Measurements from ENCODE around the gene CCN6.
"Not testable (repeated sequence)": the region's sequence is repeated elsewhere in the genome, so short reads cannot be mapped to it uniquely, and the experiment has no call there.

Gene CCN6

DNA sequence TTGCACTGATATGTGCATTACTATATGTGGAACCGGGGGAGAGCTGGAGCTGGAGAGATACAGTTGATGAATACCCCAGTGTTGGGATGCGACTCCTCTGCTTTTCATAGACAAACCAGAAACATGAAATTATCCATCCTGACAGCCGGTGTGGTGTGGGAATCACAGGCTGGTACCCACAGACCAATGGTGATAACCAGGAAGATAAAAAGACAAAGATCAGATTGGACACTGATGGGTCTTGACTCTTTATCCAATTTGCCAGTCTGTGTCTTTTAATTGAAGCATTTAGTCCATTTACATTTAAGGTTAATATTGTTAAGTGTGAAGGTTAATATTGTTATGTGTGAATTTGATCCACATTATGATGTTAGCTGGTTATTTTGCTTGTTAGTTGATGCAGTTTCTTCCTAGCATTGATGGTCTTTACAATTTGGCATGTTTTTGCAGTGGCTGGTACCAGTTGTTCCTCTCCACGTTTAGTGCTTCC, 2.6 kb upstream of the CCN6 start:
- DNase-seq (ENCODE audit: low read depth) = not testable (repeated sequence)

DNA sequence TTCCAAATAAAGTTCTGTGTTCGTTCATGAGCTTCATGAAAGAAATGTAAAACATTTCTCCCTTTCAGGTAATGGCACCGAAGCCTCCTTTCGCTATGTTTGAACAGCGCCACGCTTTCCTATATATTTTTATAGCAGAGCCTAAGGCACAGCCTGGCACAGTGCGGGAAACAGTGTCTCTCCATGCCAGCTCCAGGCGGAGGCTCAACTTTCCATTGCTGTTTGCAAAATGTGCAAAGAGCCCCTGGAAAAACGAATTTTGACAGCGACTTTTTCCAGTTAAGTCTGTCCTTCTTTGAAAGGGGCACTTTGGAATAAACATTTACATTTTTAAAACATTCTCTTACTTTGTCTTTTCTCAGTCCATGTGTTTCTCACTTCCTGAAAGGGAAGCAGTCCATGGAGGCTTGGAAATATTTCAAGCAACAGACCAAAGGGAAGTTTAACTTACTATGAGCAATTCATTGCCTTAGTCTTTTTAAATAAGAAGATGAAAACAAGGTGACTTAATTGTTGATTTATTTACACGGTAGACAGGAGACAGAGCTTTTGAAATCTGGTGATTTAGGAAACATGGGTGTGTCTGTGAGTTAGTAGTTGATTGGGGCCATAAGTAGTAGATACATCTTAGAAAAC, 769 bp downstream of the CCN6 start:
- no peak for DNase-seq (ENCODE audit: low read depth)

DNA sequence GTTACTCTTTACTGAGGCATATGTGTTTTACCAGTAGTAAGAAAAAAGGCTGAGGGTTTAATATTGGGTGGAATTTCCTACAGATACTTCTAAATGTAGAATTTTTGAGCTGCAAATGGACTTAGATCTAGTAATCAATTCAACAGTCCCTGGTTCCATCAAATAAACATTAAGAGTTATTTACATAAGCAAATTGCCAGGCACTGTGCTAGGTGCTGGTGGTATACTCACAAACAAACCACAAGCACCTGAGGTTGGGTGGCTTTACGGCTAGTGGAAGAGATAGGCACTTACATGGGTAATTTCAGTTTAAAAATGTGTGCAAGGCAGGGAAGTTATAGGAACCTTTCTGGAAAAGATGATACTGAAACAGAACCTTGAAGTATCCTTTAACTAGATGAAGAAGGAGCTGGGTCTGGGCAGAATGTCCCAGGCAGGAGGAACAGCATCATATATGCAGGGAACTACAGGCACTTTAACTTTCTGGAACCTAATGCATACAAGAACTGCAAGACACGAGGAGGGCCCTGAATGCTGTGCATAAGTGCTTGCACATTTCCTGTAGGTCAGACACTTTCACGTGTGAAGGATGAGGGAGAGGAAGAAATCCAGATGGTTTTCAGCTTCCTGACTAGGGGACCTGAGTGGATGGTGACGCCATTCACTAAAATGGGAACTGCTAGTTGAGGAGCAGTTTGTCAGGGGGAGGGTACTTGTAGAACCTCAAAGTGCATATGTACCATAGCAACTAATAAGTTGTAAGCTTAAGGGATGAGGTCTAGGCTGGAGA, 4.5 kb downstream of the CCN6 start:
- DNase-seq (ENCODE audit: low read depth) = no peak

- DNase-seq (ENCODE audit: low read depth) = no peak
Observed at GRCh38 chr6:112061605-112062004, 7.7 kb downstream of the CCN6 start.

DNA sequence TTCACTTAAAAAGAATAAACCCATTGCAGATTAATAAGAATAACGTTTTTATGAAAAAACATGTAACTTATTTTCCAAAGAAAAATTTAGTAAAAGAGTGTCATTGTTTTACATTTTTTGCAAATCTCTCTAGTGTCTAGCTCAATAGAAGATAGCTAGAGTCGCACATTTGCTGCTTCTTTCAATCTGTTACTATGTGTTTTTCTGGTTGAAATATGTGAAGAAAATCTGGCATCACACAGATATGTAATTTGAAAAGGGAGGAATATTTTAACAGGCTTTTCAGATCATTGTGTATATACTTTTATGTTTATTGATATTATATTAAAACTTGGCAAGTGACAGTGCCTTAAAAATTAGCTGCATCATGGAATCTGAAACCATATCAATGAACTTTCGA, 9.1 kb downstream of the CCN6 start:
- DNase-seq (ENCODE audit: low read depth) = no peak

DNA sequence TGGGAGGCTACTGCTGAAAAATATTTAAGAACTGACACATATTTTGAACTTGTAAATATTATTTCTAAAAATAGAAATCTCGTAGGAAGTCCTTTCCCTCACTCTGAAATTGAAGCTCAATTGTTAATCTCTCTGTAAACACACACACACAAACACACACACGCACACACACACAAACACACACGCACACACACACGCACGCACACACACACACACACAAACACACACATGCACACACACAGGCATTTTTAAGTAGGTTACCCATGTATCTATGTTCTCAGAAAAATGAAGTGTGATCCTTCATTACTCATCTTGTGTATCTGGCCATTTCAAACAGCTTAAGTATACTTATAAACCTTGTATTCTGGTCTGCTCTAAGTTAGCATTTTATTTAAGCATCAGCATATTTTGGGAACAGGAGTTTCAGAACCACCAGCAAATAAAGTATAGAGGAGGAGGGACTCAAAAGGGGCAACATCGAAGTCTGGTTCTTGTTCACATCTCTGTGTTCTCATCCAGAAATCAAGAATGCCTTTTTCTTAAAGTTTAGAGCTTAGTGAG, 11.6 kb downstream of the CCN6 start:
- DNase-seq (ENCODE audit: low read depth) = no peak

DNA sequence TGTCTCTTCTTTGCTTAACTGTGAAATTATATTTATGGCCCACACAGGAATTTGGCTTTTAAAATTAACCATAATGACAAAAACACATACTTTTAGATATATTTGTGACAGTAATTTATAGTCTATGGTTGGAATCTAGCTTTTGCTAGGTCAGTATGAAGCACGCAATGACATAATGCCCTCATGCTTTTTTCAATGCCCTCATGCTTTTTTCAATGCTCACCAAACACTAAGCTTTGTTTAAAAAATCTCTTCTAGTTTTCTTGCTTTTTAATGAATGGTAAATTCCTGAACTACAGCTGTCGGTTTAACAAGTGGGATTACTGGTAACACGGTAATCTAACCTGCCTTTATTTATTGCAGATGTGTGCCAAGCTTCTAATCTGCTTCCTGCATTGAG, 12.7 kb downstream of the CCN6 start:
- no peak for DNase-seq (ENCODE audit: low read depth)

DNA sequence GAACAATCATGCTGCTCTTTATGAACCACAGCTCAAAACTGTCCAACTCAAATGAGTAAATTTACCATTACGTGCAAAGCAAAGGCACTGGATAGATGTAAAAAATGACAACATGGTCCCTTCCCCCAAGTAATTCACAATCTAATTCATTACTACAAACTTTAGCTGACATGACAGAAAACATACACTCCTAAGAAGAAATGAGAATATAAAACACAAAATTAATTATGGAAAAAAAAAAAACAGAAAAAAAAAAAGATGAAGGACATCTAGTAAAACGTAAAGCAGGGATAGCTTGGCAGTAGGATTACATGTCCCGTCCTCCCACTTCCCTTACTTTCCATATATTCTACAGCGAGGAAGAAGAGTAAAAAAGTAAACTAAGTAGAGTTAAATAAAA, 27.7 kb downstream of the CCN6 start:
- no peak for DNase-seq (ENCODE audit: low read depth)

DNA sequence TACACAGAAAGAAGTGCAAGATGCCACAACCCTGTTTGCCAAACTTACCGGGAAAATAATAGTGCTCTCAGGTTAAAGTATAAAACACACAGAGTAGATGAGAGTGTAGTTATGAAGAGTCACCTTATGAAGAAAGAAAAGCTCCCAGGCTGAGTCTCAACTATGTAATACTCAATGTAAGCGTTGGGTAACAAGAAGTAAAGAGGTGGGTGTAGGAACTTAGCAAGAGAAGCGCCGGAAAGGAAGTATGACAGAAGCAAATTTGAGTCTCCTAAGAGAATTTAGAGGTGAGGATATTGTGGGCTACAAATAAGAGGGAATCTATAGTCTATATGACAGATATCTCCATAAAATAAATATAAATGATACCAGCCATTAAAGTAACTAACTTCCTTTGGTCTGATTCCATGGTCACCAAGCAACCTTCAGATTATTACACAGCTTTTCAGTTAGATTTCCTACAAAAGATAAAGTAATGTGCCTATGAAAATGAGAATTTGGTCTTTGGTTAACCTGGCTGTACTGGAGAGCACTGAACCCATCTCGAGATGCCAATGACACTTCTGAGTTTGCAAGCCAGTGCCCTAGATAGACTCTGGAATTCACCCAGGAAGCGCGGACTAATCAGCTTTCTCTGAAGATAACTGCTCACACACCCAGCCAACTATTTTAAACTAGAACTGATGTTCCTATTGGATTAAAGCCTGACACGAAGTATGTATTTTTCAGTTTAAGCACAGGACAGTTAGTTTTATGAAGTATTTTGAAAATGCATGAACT, 31.6 kb downstream of the CCN6 start:
- DNase-seq (ENCODE audit: low read depth) = no peak

DNA sequence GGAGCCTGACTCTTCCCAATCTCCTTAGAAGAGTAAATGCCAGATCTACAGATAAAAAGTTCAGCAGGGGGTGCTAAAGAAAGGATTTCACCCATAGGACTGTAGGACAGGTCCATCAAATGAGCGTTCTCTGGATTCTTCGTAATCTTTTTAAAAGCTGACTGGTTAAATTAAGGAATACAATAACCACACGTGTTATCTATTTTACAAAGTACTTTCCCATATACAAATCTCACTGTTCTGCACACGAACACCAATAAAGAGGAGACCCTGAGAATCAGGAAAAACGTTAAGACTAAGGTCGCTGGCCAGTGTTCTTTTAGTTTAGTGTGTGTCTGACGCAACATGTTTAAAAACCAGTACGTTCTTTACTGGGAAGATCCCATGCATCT, 32.8 kb downstream of the CCN6 start:
- peak; percentile 39 for DNase-seq (ENCODE audit: low read depth)

DNA sequence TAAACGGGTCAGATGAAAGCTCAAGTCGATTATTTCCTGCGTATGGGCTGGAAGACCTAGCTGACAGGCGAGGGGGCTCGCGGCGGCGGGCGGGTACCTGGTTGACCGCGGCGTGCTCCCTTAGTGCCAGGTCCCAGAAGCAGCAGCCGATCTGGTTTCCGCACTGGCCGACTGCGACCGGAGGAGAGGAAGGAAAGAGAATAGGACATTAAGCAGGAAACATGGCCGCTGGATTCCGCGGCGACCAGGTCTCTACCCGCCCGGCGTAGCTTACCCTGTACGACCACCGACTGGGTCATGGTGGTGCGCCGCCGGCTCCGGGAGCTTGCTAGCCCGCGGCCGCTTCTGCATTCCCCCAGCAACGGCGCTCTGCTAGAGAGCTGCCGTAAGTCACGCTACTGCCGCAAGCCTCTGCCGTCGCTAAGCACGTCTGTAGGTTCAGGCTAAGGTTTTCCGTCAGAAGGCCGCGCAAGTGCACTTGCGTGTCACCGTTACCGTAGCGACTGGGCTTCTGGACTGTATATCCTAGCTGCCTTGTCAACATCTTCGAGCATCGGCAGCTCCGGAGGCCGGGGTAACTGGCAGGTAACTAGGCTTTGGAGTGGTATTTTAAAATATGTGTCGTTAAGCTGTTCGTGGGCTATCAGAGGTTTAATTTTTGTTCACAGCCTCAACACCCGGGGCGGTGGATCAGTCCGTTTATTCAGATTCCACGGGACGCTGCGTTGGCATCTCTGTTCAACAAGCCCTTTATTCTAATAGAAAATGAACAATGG, 33.4 kb downstream of the CCN6 start, which contains the start of the genes FAM229B and TUBE1:
FAM229B (plus strand) TSS at position 456 of the 776 bp plus-strand sequence. CDS start 11,693 bp downstream, outside the sequence.
TUBE1 (minus strand) TSS at position 347 of the 776 bp plus-strand sequence; CDS start at position 299, 48 bp downstream.
- DNase-seq (ENCODE audit: low read depth) = peak; percentile 78

GRCh38 chr6:112087916-112088315, 34.0 kb downstream of the CCN6 start:
- DNase-seq (ENCODE audit: low read depth) = peak; percentile 2

DNA sequence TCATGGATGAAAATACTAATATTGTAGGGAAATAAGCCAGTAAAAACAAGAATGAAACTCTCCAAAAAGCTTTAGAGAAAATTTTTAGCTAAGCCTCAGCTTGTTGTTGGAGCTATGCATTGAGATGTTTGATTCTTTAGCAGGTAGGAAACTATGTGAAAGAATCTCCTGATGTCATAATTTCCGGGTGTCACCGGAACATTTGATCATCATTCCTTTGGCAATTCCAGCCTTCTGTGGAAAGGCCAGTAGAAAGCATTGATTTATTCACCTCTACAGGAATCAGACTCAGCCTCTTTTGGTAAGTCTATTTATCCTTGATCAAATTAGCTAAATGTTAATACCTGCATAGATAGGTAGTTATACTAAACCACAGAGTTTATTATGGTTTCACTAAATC, 43.0 kb downstream of the CCN6 start:
- DNase-seq (ENCODE audit: low read depth) = no peak

DNA sequence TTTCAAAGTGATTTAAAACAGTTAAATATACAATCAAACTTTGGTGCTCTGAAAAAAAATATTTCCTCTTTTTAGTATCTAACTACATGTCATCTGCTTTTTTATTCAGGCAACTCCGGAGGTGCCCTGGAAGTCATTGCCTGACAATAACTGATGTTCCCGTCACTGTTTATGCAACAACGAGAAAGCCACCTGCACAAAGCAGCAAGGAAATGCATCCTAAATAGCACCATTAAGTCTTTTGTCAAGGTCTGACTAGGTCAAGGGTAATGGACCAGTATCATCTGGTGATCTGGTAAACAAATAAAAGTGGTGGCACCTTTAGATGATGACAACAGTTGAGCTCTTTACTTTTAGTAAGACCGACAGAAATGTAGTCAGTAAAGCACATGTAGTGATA, 46.7 kb downstream of the CCN6 start:
- DNase-seq (ENCODE audit: low read depth) = no peak

DNA sequence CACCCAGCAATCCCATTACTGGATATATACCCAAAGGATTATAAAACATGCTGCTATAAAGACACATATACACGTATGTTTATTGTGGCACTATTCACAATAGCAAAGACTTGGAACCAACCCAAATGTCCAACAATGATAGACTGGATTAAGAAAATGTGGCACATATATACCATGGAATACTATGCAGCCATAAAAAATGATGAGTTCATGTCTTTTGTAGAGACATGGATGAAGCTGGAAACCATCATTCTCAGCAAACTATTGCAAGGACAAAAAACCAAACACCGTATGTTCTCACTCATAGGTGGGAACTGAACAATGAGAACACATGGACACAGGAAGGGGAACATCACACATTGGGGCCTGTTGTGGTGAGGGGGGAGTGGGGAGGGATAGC, 52.1 kb downstream of the CCN6 start:
- DNase-seq (ENCODE audit: low read depth) = not testable (repeated sequence)

DNA sequence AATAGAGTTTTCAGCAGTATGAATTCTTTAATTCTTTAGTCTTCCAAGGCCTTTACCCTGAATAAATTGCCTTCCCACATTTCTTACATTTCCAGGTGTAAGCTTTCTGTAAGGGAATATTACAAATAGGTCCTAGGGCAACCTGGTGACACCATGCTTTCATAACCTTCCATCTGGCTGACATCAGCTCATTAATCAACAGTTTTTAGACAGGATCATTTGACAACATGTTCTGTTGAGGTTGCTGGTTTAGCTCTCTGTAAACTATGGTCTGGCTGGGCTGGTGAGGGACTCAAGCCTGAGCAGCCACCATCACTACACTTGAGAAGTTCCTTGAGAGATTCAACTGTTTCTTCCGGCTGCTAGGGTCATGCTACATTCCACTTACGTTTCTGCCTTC, 52.7 kb downstream of the CCN6 start:
- no peak for DNase-seq (ENCODE audit: low read depth)

GRCh38 chr6:112109262-112109661, 55.4 kb downstream of the CCN6 start:
- DNase-seq (ENCODE audit: low read depth) = no peak

DNA sequence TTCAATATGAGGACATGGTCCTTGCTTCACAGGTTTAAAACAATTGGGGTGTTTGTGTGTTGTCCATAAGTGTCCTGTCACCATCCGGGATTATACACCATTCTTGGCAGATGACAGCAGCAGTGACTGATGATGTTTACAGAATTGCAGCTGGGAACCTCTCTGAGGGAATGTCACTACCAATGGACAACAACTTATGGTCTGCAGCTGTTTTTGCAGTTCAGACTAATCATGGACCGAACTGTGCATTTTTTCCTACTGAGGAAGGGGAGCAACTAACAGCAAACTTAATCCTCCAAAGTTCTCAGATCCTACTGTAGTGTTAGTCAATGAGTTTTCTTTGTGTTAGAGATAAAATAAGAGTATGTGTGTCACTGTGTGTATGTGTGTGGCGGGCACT, 59.5 kb downstream of the CCN6 start:
- no peak for DNase-seq (ENCODE audit: low read depth)

- DNase-seq (ENCODE audit: low read depth) = no peak
Observed at GRCh38 chr6:112113918-112114317, 60.0 kb downstream of the CCN6 start.

- no peak for DNase-seq (ENCODE audit: low read depth)
Observed at GRCh38 chr6:112114577-112115223, 60.8 kb downstream of the CCN6 start.

- DNase-seq (ENCODE audit: low read depth) = no peak
Observed at GRCh38 chr6:112116221-112116620, 62.3 kb downstream of the CCN6 start.
